NCI-H510A (cell line): ENCODE results near the gene STK11.
A peak's percentile ranks its signal among the peaks of the same experiment; 100 is the strongest.

Experiments
- DNase-seq: peaks from one replicate; lab custom pipeline; 2025; lab: John Stamatoyannopoulos, UW

Gene STK11

DNA sequence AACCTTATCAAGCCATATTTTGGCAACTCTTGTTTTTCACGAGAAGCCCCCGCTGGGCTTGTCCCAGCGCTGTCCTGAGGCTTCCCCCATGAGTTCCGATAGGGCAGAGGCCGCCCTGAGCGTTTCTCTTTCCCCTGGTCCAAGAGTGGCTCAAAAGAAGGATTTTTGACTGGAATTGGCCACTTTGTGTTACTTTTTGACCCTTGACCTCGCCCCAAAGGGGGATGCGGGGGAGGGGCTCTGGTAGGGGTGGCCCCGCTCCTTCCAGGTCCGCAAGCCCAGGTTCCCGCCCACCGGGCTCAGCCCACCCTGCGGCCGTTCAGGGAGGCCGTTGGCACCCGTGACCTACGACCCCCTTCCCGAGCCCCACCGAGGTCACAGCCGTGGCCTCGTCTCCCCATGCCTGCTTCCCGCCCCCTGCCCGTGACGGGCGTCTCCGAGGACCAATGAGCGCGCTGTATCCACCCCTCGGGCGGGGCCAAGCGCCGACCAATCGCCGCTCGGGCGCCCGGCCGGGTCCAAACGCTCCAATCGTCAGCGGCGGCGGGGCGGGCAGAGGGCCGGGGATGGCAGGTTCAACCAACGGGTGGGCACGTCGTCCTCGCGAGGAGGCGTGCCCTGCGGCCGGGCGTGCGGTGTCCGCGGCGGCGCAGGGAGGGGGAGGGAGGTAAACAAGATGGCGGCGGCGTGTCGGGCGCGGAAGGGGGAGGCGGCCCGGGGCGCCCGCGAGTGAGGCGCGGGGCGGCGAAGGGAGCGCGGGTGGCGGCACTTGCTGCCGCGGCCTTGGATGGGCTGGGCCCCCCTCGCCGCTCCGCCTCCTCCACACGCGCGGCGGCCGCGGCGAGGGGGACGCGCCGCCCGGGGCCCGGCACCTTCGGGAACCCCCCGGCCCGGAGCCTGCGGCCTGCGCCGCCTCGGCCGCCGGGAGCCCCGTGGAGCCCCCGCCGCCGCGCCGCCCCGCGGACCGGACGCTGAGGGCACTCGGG is at the start of gene STK11:
Gene STK11, plus strand, starts transcription at position 665 of the 986 bp plus-strand sequence. CDS start 1,136 bp downstream, outside the sequence.
- peak; percentile 90 for DNase-seq

- no peak for DNase-seq
Measured at GRCh38 chr19:1156305-1156801, 49.2 kb upstream of the STK11 start.

GRCh38 chr19:1156830-1157615 is 48.6 kb upstream of the STK11 start:
- no peak for DNase-seq

DNA sequence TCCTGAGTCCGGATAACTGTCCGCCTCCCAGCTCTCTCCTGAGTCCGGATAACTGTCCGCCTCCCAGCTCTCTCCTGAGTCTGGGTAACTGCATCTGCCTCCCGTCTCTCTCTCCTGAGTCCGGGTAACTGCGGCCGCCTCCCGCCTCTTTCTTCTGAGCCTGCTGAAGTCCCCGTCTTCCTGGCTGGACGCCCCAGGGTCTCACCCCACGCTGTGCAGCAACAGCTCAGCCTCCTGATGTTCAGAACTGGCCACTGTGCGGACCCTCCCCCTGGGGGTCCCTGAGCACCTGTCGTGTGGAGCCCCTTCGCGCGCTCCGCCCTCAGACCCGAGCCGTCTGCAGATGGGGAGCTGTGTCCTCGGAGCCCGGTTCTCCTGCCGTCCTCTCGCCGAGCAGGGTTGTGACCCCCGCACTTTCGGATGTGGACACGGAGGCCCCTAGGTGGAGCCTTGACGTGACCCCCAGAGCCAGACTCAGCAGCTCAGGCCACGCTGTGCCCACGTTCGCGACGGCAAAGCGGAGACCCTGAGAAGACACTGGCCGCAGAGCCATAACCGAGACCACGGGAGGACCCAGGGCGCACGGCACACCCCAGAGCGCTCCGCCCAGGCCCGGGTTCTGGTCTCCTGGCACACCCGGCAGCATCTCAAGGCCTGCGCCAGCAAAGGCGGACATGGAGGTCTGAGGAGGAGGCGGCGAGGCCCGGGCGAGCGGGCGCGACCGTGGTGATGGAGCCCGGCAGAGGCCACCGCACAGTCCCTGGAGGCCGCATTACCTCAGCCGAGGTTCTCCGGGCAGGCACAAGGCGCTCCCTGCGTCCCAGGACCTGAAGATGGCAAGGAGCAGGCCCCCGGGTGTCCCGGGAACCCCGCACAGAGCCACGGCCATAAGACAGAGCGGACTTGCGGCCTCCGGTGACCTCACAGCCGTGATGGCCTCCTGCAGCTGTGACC is 47.4 kb upstream of the STK11 start:
- no peak for DNase-seq

DNA sequence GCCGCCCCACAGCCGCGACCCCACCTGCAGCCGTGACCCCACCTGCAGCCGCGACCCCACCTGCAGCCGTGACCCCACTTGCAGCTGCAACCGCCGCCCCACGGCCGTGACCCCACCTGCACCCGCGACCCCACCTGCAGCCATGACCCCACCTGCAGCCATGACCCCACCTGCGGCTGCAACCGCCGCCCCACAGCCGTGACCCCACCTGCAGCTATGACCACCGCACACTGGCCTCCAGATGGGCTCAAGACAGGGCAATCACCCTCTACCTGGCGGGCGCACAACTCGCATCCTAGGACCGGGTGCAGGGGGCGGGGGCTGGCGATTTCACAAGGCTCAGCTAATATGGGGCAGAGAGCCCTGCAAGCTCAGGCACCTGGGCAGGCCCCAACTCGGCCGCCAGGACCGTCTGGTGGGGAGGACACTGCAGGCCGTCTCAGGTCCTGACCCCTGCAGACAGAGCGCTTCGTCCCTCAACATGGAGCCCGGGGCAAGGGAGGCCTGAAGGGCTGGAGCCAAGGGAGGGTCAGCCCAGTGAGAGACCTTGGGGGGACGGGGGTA is 46.6 kb upstream of the STK11 start:
- no peak for DNase-seq

DNA sequence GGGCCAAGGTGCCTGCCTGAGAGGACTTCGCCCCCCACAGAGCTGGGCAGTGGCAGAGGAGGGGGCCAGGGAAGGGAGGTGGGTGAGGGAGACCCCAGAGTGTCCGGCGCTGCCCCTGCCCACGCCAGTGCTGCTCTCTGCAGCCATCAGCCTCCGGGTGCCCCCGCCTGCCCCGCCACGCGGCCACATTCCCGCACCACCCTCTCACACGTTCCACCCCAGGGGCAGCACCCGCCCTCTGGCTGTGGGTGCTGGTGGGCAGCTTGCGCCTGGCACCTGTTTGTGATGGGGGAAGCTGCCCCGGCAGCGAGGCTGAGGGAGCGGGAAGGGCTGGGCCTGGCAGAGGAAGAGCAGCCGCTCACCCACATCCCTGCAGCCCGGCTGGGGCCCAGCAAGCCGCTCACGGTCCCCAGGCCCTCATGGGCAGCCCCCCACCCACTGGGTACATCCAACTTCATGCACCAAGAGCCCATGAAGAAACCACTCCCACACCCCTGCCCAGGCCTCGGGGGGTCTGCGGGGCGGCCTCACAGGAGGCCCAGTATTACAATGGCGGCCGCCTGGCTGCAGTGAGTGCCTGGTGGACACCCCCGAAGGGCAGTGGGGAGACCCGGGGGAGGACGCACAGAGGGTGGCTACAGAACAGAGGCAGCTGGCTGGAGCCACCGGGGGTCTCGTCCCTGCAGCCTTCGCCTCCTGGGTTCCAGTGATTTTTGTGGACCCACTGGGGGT is 45.5 kb upstream of the STK11 start:
- no peak for DNase-seq

GRCh38 chr19:1161716-1162115 is 43.9 kb upstream of the STK11 start:
- DNase-seq: peak; percentile 63

GRCh38 chr19:1162404-1163282 is 42.9 kb upstream of the STK11 start:
- no peak for DNase-seq

DNA sequence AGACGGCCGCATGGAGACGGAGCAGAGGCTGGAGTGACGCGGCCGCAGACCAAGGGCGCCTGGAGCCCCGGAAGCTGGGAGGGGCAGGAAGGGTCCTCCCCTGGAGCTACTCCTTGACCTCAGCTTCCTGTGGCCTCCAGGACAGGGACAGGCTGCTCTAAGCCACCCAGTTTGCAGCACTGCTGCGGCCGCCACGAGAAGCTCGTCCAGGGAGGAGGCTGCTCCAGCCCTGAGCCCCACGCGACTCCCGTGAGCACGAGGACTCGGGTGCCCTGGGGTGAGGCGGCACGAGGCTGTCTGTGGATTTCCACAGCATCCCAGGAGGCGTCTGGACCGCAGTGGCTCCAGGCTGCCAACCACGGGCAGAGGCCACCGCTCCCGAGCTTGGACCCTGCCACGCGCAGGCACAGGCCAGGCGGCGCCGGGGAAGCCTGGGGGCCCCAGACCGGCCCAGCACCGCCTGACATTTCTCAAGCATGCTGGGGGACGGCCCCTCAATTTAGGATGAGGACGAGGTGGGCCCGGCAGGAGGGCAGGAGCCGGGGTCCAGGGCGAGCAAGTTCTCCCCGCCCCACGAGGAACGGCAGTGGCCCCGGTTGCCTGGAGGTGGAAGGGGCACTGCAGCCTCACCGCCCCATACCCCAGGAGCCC is 42.2 kb upstream of the STK11 start:
- DNase-seq: no peak

DNA sequence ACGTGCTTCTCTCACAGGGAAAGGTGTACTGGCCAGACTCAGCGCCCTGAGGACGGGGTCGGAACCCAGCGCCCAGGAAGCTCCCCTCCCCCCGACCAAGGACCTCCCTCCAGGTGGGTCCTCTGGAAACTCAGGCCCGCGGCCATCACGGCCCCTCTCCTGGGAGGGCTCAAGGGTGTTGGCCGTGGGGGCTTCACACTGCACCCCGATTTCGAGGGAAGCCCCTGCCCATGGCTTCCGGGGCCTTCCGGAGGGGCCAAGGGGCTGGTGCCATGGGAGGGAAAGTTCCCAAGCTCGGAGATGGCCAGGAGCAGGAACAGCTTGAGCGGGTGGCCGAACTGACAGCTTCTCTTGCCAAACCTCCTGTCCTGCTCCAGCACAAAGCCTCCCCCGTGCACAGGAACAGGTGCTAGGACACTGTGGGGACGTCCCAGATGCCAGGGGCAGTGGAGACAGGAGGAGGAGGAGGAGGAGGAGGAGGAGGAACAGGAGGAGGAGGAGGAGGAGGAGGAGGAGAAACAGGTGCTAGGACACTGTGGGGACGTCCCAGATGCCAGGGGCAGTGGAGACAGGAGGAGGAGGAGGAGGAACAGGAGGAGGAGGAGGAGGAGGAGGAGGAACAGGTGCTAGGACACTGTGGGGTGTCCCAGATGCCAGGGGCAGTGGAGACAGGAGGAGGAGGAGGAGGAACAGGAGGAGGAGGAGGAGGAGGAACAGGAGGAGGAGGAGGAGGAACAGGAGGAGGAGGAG is 41.5 kb upstream of the STK11 start:
- DNase-seq: no peak

DNA sequence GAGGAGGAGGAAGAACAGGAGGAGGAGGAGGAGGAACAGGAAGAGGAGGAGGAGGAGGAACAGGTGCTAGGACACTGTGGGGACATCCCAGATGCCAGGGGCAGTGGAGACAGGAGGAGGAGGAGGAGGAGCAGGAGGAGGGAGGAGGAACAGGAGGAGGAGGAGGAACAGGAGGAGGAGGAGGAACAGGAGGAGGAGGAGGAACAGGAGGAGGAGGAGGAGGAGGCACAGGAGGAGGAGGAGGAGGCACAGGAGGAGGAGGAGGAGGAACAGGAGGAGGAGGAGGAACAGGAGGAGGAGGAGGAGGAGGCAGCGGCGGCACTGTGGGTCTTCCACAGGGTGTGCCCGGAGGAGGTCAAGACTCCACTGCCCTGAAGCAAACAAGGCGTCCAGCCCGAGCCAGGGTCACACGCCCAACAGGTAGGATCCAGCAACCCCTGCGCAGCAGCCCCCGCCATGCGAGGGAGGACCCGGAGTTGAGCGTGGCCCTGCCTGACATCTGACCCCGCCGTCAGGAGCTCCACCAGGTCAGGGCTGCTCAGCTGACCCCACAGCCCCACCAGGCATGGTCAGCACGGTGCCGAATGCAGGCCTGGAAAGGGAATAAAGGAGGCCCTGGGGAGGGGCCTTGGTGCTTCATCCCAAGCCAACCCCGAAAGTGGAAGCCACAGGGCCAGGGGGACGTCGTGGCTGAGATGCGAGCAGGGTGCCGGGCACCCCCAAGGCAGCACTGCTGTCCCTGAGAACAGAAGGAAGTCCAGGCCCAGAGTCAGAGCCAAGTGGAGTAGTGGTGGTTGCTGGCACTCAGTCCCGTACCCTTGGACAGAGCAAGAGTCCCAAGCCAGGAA is 40.7 kb upstream of the STK11 start:
- no peak for DNase-seq

DNA sequence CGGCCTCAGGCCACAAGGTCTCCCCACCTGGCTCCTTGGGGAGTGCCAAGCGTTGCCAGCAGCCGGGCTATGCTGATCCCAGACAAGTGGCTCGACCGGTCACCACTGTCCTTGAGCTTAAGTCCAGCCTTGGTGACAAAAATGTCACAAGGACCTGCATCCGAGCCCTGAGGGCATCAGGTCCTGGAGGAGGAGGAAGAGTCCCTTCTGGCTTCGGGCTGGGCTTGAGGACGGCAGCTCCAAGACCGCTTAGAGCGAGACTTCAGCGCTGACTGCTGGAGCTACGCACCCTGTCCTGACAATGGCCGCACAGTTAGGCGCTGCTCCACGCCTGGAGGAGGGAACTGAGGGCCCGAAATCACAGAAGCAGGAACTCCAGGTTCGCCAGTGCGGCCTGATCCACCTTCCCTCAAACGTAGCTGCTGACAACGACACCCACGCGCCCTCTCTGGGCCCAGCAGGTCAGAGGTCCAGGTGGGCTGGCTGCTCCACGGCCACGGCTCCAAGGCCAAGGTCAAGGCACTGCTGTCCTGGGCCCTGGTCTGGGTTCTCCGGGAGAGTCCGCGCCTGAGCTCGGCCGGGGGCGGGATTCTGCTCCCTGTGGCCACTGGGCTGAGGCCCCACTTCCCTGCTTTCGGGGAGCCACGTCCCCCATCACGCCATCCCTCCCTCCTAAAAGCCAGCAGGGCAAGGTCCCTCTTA is 38.6 kb upstream of the STK11 start:
- DNase-seq: no peak

- DNase-seq: no peak
Measured at GRCh38 chr19:1167687-1168571, 37.6 kb upstream of the STK11 start.

GRCh38 chr19:1168572-1169410 is 36.8 kb upstream of the STK11 start:
- DNase-seq: no peak

- DNase-seq: no peak
Measured at GRCh38 chr19:1169411-1169791, 36.2 kb upstream of the STK11 start.
